SK-N-SH treated with all-trans-retinoic acid at 6 μM for 48 hours (cell line): ENCODE results near the gene BMP6.

Source experiments
- ARNTL ChIP-seq: fragments of 450-650 bp; formaldehyde crosslinking; IDR thresholded peaks from 2 replicates; pipeline ENCODE4 v1.5.0; 2020; ENCODE audit warnings: low read depth, mild to moderate bottlenecking, moderate library complexity, borderline replicate concordance
- BACH2 ChIP-seq: fragments of 250-450 bp; sonication (Bioruptor Pico); IDR thresholded peaks from 2 replicates; pipeline ENCODE4 v1.9.0; 2021; ENCODE audit warnings: mild to moderate bottlenecking, borderline replicate concordance
- CREB5 ChIP-seq: fragments of 250-450 bp; sonication (Bioruptor Pico); IDR thresholded peaks from 2 replicates; pipeline ENCODE4 v1.5.1; 2020; ENCODE audit warnings: low read depth, mild to moderate bottlenecking, moderate library complexity
- GLIS3 ChIP-seq: fragments of 250-450 bp; sonication (Bioruptor Pico); IDR thresholded peaks from 2 replicates; pipeline ENCODE4 v1.5.0; 2020; ENCODE audit warnings: mild to moderate bottlenecking, moderate library complexity
- PPARA ChIP-seq: fragments of 250-450 bp; sonication (Bioruptor Pico); IDR thresholded peaks from 2 replicates; pipeline ENCODE4 v1.5.0; 2020; ENCODE audit warnings: mild to moderate bottlenecking, borderline replicate concordance
- TCF4 ChIP-seq: fragments of 250-450 bp; sonication (Bioruptor Pico); IDR thresholded peaks from 2 replicates; pipeline ENCODE4 v1.8.0; 2021; ENCODE audit warnings: mild to moderate bottlenecking, moderate library complexity, borderline replicate concordance
- TOX ChIP-seq: fragments of 250-450 bp; sonication (Bioruptor Pico); IDR thresholded peaks from 2 replicates; pipeline ENCODE4 v1.8.0; 2021; ENCODE audit warnings: mild to moderate bottlenecking, moderate library complexity, borderline replicate concordance
- ZFP3 ChIP-seq: fragments of 250-450 bp; sonication (Bioruptor Pico); IDR thresholded peaks from 2 replicates; pipeline ENCODE4 v1.5.0; 2020; ENCODE audit warnings: mild to moderate bottlenecking, moderate library complexity
- ZFP30 ChIP-seq: fragments of 450-650 bp; formaldehyde crosslinking; IDR thresholded peaks from 2 replicates; pipeline ENCODE4 v1.5.0; 2022; ENCODE audit warnings: mild to moderate bottlenecking, moderate library complexity
- ZNF70 ChIP-seq: fragments of 450-650 bp; formaldehyde crosslinking; IDR thresholded peaks from 2 replicates; pipeline ENCODE4 v1.5.0; 2020; ENCODE audit warnings: mild to moderate bottlenecking, moderate library complexity
- ZNF8 ChIP-seq: fragments of 450-650 bp; formaldehyde crosslinking; IDR thresholded peaks from 2 replicates; pipeline ENCODE4 v1.5.0; 2020; ENCODE audit warnings: mild to moderate bottlenecking, moderate library complexity
- TF ChIP-seq, protein P1 (sequence below): fragments of 250-450 bp; sonication (Bioruptor Pico); IDR thresholded peaks from 2 replicates; pipeline ENCODE4 v1.8.0; 2020; ENCODE audit warnings: mild to moderate bottlenecking, moderate library complexity, borderline replicate concordance

- TF ChIP-seq ZFP30 (CRISPR knock-in tag) (no peak), ZNF8 (CRISPR knock-in tag) (no peak), GLIS3 (no peak), PPARA (CRISPR knock-in tag) (no peak), TOX (CRISPR knock-in tag) (no peak), ZFP3 (CRISPR knock-in tag) (no peak), TCF4 (no peak), ARNTL (CRISPR knock-in tag) (no peak), CREB5 (CRISPR knock-in tag) (no peak), BACH2 (CRISPR knock-in tag) (no peak), ZNF70 (CRISPR knock-in tag) (no peak)
- TF ChIP-seq, protein P1, sequence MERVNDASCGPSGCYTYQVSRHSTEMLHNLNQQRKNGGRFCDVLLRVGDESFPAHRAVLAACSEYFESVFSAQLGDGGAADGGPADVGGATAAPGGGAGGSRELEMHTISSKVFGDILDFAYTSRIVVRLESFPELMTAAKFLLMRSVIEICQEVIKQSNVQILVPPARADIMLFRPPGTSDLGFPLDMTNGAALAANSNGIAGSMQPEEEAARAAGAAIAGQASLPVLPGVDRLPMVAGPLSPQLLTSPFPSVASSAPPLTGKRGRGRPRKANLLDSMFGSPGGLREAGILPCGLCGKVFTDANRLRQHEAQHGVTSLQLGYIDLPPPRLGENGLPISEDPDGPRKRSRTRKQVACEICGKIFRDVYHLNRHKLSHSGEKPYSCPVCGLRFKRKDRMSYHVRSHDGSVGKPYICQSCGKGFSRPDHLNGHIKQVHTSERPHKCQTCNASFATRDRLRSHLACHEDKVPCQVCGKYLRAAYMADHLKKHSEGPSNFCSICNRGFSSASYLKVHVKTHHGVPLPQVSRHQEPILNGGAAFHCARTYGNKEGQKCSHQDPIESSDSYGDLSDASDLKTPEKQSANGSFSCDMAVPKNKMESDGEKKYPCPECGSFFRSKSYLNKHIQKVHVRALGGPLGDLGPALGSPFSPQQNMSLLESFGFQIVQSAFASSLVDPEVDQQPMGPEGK (CRISPR knock-in tag) = no peak
Observed at GRCh38 chr6:7841781-7842468, 116.0 kb downstream of the BMP6 start.
